ENCODE data around the gene EZH1.

- TF ChIP-seq CSDC2 (CRISPR knock-in tag; IDR thresholded peaks at IDR 0.05), result no peak
- TF ChIP-seq PATZ1 (CRISPR knock-in tag; IDR thresholded peaks at IDR 0.05; ENCODE audit: borderline replicate concordance), result no peak
- TF ChIP-seq TSHZ2 (CRISPR knock-in tag; IDR thresholded peaks at IDR 0.05), result no peak
- TF ChIP-seq TOX (CRISPR knock-in tag; IDR thresholded peaks at IDR 0.05; ENCODE audit: borderline replicate concordance), result no peak
- TF ChIP-seq ZNF70 (CRISPR knock-in tag; IDR thresholded peaks at IDR 0.05), result no peak
- TF ChIP-seq ZC3H10 (CRISPR knock-in tag; IDR thresholded peaks at IDR 0.05), result no peak
- TF ChIP-seq ARNTL (CRISPR knock-in tag; IDR thresholded peaks at IDR 0.05; ENCODE audit: borderline replicate concordance, low read depth), result no peak
- TF ChIP-seq ZFP3 (CRISPR knock-in tag; IDR thresholded peaks at IDR 0.05), result no peak
- TF ChIP-seq RARB (CRISPR knock-in tag; IDR thresholded peaks at IDR 0.05), result no peak
- TF ChIP-seq CREB5 (CRISPR knock-in tag; IDR thresholded peaks at IDR 0.05; ENCODE audit: low read depth), result no peak
- TF ChIP-seq ZNF8 (CRISPR knock-in tag; IDR thresholded peaks at IDR 0.05), result no peak
- TF ChIP-seq PPARA (CRISPR knock-in tag; IDR thresholded peaks at IDR 0.05; ENCODE audit: borderline replicate concordance), result no peak
- no peak for TF ChIP-seq ZNF565 (CRISPR knock-in tag; conservative IDR thresholded peaks at IDR 0.05; ENCODE audit: low read depth)
- no peak for TF ChIP-seq TCF4 (CRISPR knock-in tag; IDR thresholded peaks at IDR 0.05; ENCODE audit: borderline replicate concordance)
Observed at GRCh38 chr17:42744806-42745617, at the start of gene EZH1.

Data from SK-N-SH treated with all-trans-retinoic acid at 6 μM for 48 hours (cell line).